Calu3 (cell line): ENCODE data around the gene HECW1. TPM values are rescaled to one million over a fixed set of nuclear protein-coding genes. Genes with fewer than 3 reads are reported as not detected.

Experiments
- BruUV-seq: library from RNA; stranded (reverse); fragments of 400-500 nt; replicated peaks from 2 replicates; lab custom pipeline; 2021; lab: Mats Ljungman, UMichigan
- CTCF ChIA-PET: fragments of 300-600 bp; sonication (Branson Sonifier 250); formaldehyde crosslinking; loops from one replicate; lab custom pipeline; 2022; ENCODE audit warnings: antibody characterized with exemption; lab: Charles Lee
- DNase-seq: peaks from one replicate; pipeline ENCODE4 v3.0.0; 2022
- H3K27ac Mint-ChIP-seq: one replicate; pipeline ENCODE4 v1.8.0; 2022; ENCODE audit warnings: mixed read lengths; ENCODE audit not compliant: unreplicated experiment
- H3K27me3 Mint-ChIP-seq: one replicate; pipeline ENCODE4 v1.8.0; 2022; ENCODE audit warnings: mixed read lengths; ENCODE audit not compliant: unreplicated experiment
- H3K36me3 Mint-ChIP-seq: one replicate; pipeline ENCODE4 v1.8.0; 2022; ENCODE audit warnings: mild to moderate bottlenecking, moderate library complexity, mixed read lengths; ENCODE audit not compliant: insufficient read depth, unreplicated experiment
- H3K4me1 Mint-ChIP-seq: one replicate; pipeline ENCODE4 v1.8.0; 2022; ENCODE audit warnings: mild to moderate bottlenecking, low read depth, mixed read lengths; ENCODE audit not compliant: unreplicated experiment
- H3K4me3 Mint-ChIP-seq: one replicate; pipeline ENCODE4 v1.8.0; 2022; ENCODE audit warnings: mild to moderate bottlenecking, low read depth, moderate library complexity, mixed read lengths; ENCODE audit not compliant: unreplicated experiment
- H3K9me3 Mint-ChIP-seq: one replicate; pipeline ENCODE4 v1.8.0; 2022; ENCODE audit warnings: low read depth, mixed read lengths; ENCODE audit not compliant: unreplicated experiment
- intact Hi-C: fragments of 100-400 bp; cut with micrococcal nuclease; formaldehyde crosslinking; loops from one replicate; pipeline ENCODE4 v1.10.0; 2022; ENCODE audit not compliant: unreplicated experiment
- total RNA-seq: library from RNA; stranded (reverse); gene quantifications from 2 replicates; pipeline ENCODE4 v1.2.3, GENCODE V29; 2022
- TF ChIP-seq, protein P1 (sequence below): fragments of 200-600 bp; IDR thresholded peaks from one replicate; pipeline ENCODE4 v1.8.0; 2022; ENCODE audit warnings: antibody characterized with exemption; ENCODE audit not compliant: unreplicated experiment

Gene HECW1
- total RNA-seq, 1 experiment from 2014 or later = 0.33 TPM

GRCh38 chr7:43076606-43077005 lies 35.8 kb upstream of the HECW1 start:
- DNase-seq = no peak
- no TSS peak for BruUV-seq
- Mint-ChIP-seq H3K27me3 (peaks cover under 1% of the 10 kb centered on the region), H3K4me3 (no peak overlapping the region), H3K4me1 (no peaks in the 10 kb centered on the region), H3K27ac (no peak overlapping the region), H3K9me3 (peaks cover 4% of the 10 kb centered on the region), H3K36me3 (no peaks in the 10 kb centered on the region)
- CTCF ChIA-PET = interaction anchor here (0.7 kb wide), 1 partner anchor 16 kb away, joined by 3 read pairs; no protein-coding TSS in a partner anchor
- intact Hi-C loops = no loop called here
- TF ChIP-seq, protein P1, sequence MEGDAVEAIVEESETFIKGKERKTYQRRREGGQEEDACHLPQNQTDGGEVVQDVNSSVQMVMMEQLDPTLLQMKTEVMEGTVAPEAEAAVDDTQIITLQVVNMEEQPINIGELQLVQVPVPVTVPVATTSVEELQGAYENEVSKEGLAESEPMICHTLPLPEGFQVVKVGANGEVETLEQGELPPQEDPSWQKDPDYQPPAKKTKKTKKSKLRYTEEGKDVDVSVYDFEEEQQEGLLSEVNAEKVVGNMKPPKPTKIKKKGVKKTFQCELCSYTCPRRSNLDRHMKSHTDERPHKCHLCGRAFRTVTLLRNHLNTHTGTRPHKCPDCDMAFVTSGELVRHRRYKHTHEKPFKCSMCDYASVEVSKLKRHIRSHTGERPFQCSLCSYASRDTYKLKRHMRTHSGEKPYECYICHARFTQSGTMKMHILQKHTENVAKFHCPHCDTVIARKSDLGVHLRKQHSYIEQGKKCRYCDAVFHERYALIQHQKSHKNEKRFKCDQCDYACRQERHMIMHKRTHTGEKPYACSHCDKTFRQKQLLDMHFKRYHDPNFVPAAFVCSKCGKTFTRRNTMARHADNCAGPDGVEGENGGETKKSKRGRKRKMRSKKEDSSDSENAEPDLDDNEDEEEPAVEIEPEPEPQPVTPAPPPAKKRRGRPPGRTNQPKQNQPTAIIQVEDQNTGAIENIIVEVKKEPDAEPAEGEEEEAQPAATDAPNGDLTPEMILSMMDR = no peak

DNA sequence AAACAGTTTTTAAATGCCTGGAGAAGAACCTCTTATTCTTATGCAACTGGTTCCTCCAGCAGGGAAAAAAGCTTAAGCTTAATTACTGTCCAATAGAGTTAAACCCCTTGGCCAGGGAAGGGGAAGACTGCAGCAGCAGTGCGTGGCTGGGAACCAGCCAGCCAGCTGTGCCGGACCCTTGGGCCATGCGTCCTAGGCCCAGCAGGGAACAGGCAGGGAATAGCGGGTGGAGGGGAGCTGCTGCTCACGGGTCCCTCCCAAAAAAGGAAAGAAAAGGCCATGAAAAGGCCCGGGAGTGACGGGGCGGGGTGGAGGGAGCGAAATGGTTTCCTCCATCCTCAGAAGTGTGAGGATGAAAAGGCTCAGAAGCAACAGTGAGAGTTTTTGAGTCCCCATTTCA lies 35.2 kb upstream of the HECW1 start:
- Mint-ChIP-seq H3K36me3 (no peaks in the 10 kb centered on the region), H3K9me3 (peaks cover 4% of the 10 kb centered on the region), H3K4me3 (no peak overlapping the region), H3K27me3 (peaks cover 7% of the 10 kb centered on the region), H3K4me1 (no peaks in the 10 kb centered on the region), H3K27ac (no peak overlapping the region)
- no peak for DNase-seq
- no TSS peak for BruUV-seq
- intact Hi-C loops = no loop called here
- TF ChIP-seq, protein P1 = no peak
- CTCF ChIA-PET = interaction anchor here (0.7 kb wide), 1 partner anchor 15 kb away, joined by 3 read pairs; no protein-coding TSS in a partner anchor

GRCh38 chr7:43077732-43078391 lies 34.6 kb upstream of the HECW1 start:
- TF ChIP-seq, protein P1 = no peak
- peaks cover 13% of the 10 kb centered on the region for H3K27me3 Mint-ChIP-seq
- no peak overlapping the region for H3K27ac Mint-ChIP-seq
- H3K9me3 Mint-ChIP-seq = peaks cover 4% of the 10 kb centered on the region
- BruUV-seq = no TSS peak
- intact Hi-C loops = no loop called here
- DNase-seq = peak; percentile 21
- H3K4me1 Mint-ChIP-seq = no peaks in the 10 kb centered on the region
- H3K36me3 Mint-ChIP-seq = no peaks in the 10 kb centered on the region
- CTCF ChIA-PET = no interaction called here
- no peak overlapping the region for H3K4me3 Mint-ChIP-seq

DNA sequence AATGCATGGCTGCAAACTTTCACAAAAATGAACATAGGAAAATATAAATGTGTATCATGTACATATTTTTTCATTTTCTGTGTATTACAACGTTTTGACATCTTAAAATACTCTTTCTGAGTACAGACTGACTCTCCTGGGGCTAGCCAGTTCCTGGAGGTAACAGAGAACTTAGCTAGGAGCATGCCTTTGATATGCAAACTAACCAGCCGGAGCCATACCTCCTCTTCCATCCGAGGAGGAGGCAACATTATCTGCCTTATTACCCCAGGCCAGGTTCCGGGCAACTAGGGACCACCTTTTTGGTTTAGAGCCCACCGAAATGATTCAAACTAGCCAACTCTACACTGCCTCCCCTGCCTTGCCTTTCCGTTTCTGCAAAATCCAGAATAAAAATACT lies 33.7 kb upstream of the HECW1 start:
- CTCF ChIA-PET = no interaction called here
- TF ChIP-seq, protein P1 = no peak
- no peak overlapping the region for H3K4me3 Mint-ChIP-seq
- H3K36me3 Mint-ChIP-seq = no peaks in the 10 kb centered on the region
- DNase-seq = no peak
- intact Hi-C loops = no loop called here
- BruUV-seq = no TSS peak
- peaks cover 4% of the 10 kb centered on the region for H3K9me3 Mint-ChIP-seq
- no peak overlapping the region for H3K27ac Mint-ChIP-seq
- H3K4me1 Mint-ChIP-seq = no peaks in the 10 kb centered on the region
- peaks cover 17% of the 10 kb centered on the region for H3K27me3 Mint-ChIP-seq
